HepG2 (cell line): ENCODE results near the gene NUDT1. TPM values are rescaled to one million over a fixed set of nuclear protein-coding genes. Genes with fewer than 3 reads are reported as not detected.

ENCODE experiments used
- ATAC-seq: fragments of 200-7000 bp; cut with Tn5 transposase; 3 replicates; pipeline ENCODE4 v1.9.1; 2020; ENCODE audit warnings: mild to moderate bottlenecking, moderate library complexity
- BruUV-seq: library from RNA; stranded (reverse); fragments of 400-500 nt; replicated peaks from 2 replicates; lab custom pipeline; 2021; lab: Mats Ljungman, UMichigan
- CTCF ChIA-PET: fragments of 300-600 bp; formaldehyde crosslinking; extraction: SDS; loops from one replicate; lab custom pipeline; 2021; ENCODE audit warnings: low total read pairs, inconsistent platforms, low intra/inter-chr PET ratio; lab: Yijun Ruan, JAX
- POLR2A ChIA-PET: fragments of 350-600 bp; sonication (Branson Sonifier 250); formaldehyde crosslinking; loops from one replicate; lab custom pipeline; 2020; ENCODE audit warnings: antibody characterized with exemption, inconsistent platforms; lab: Yijun Ruan, JAX
- DNase-seq: peaks from one replicate; pipeline ENCODE4 v3.0.0-alpha.2; 2015; ENCODE audit warnings: low spot score
- FAIRE-seq: peaks from 3 replicates; lab custom pipeline; 2011; peaks lifted over from hg19 to GRCh38; lab: Jason Lieb, UNC
- H2AFZ ChIP-seq: one replicate; pipeline ENCODE4 v1.6.1; 2011; ENCODE audit warnings: low read length, inconsistent platforms
- H3K27ac ChIP-seq: fragments of 300-600 bp; 3 replicates; pipeline ENCODE4 v1.8.0; 2011; ENCODE audit warnings: mixed run types, mild to moderate bottlenecking, mixed read lengths, low read length, inconsistent platforms; ENCODE audit not compliant: insufficient read depth; ENCODE audit errors: extremely low read length
- H3K27me3 ChIP-seq, 2 experiments: fragments of 200-600 bp in 1 of 2; 2 replicates in 1 of 2; 3 replicates in 1 of 2; pipeline versions ENCODE4 v1.6.0 to v1.8.0; 2011; ENCODE audit warnings: low read length in 2 of 2, mild to moderate bottlenecking in 2 of 2, moderate library complexity in 2 of 2, inconsistent platforms in 1 of 2; ENCODE audit not compliant: insufficient read depth in 2 of 2, control insufficient read depth in 1 of 2
- H3K36me3 ChIP-seq, 2 experiments: fragments of 200-600 bp in 1 of 2; replicated peaks in 1 of 2; 2 replicates in 1 of 2; 3 replicates in 1 of 2; pipeline versions ENCODE4 v1.5.1 to v1.8.0; 2011; ENCODE audit warnings: low read length in 2 of 2, inconsistent platforms in 1 of 2; ENCODE audit not compliant: insufficient read depth in 2 of 2, control insufficient read depth in 1 of 2
- H3K4me1 ChIP-seq: 2 replicates; pipeline ENCODE4 v1.5.1; 2012; ENCODE audit warnings: low read length, inconsistent platforms; ENCODE audit not compliant: insufficient read depth
- H3K4me2 ChIP-seq: 2 replicates; pipeline ENCODE4 v1.6.0; 2011; ENCODE audit warnings: low read depth, low read length, inconsistent platforms
- H3K4me3 ChIP-seq, 3 experiments: fragments of 200-600 bp in 1 of 3; sonication (generic), shearing (Covaris generic) in 1 of 3; replicated peaks in 1 of 3; 2 replicates each; pipeline ENCODE4 v1.5.1; 2011 to 2016; ENCODE audit warnings: low read length in 3 of 3, inconsistent platforms in 2 of 3, low read depth in 2 of 3, mild to moderate bottlenecking in 2 of 3, control low read depth in 1 of 3, mixed read lengths in 1 of 3; ENCODE audit not compliant: insufficient read depth in 1 of 3
- H3K79me2 ChIP-seq: one replicate; pipeline ENCODE4 v1.6.1; 2011; ENCODE audit warnings: low read length, inconsistent platforms; ENCODE audit not compliant: insufficient read depth
- H3K9ac ChIP-seq: 2 replicates; pipeline ENCODE4 v1.6.0; 2011; ENCODE audit warnings: mild to moderate bottlenecking, low read depth, low read length, inconsistent platforms; ENCODE audit not compliant: insufficient read depth
- H3K9me3 ChIP-seq: 2 replicates; pipeline ENCODE4 v1.5.1; 2012; ENCODE audit warnings: mild to moderate bottlenecking, low read length
- H4K20me1 ChIP-seq: 2 replicates; pipeline ENCODE4 v1.6.0; 2011; ENCODE audit warnings: inconsistent platforms, mild to moderate bottlenecking, low read length, moderate library complexity; ENCODE audit not compliant: insufficient read depth
- ATM ChIP-seq: fragments of 450-650 bp; IDR thresholded peaks from 2 replicates; pipeline ENCODE4 v1.7.1; 2017; ENCODE audit warnings: mild to moderate bottlenecking, borderline replicate concordance
- ESRRA ChIP-seq: sonication (generic); formaldehyde crosslinking; IDR thresholded peaks from 2 replicates; pipeline ENCODE4 v1.5.1; 2020; ENCODE audit warnings: mild to moderate bottlenecking, low read depth, missing genetic modification reagents
- PHF8 ChIP-seq: sonication (generic); formaldehyde crosslinking; IDR thresholded peaks from 2 replicates; pipeline ENCODE4 v1.5.0; 2020; ENCODE audit warnings: missing genetic modification reagents
- ZNF264 ChIP-seq: sonication (generic); formaldehyde crosslinking; IDR thresholded peaks from 2 replicates; pipeline ENCODE4 v1.4.0; 2020; ENCODE audit warnings: missing genetic modification reagents
- ZNF3 ChIP-seq: IDR thresholded peaks from 2 replicates; pipeline ENCODE4 v1.7.0; 2017; ENCODE audit warnings: inconsistent platforms
- ZNF564 ChIP-seq: sonication (generic); formaldehyde crosslinking; IDR thresholded peaks from 2 replicates; pipeline ENCODE4 v1.8.1; 2023; ENCODE audit warnings: mild to moderate bottlenecking, missing genetic modification reagents
- WGBS: methylation state at CpG from one replicate; pipeline ENCODE4 v1.1.6; 2017; ENCODE audit warnings: low lambda C conversion rate; 5-methylcytosine and 5-hydroxymethylcytosine counted together
- in situ Hi-C: cut with HindIII; loops from 2 replicates; pipeline ENCODE4 v1.10.0; 2017; ENCODE audit warnings: low pct_unique_long_range_greater_than_20kb; ENCODE audit not compliant: extremely low pct_ligation_motif_present
- intact Hi-C: fragments of 100-400 bp; cut with micrococcal nuclease; formaldehyde crosslinking; loops from one replicate; pipeline ENCODE4 v1.10.0; 2022; ENCODE audit not compliant: unreplicated experiment
- polyA plus RNA-seq, 8 experiments: library from polyadenylated mRNA; depleted of rRNA in 3 of 8; stranded (reverse) in 7 of 8; unstranded in 1 of 8; fragments of >200 nt; fragmentation: Illumina TruSeq in 4 of 8; extraction: Trizol in 4 of 8; gene quantifications; 2 replicates each; pipeline versions ENCODE4 v1.2.1 to v1.2.3, GENCODE V29; 2011 to 2016; ENCODE audit warnings: low read depth in 4 of 8, missing spikeins in 1 of 8, mixed read lengths in 1 of 8; ENCODE audit not compliant: insufficient read depth in 1 of 8
- total RNA-seq, 5 experiments: library from RNA; depleted of rRNA; stranded (reverse); fragments of >200 nt; fragmentation: Illumina TruSeq; extraction: Trizol; gene quantifications; 2 replicates each; pipeline ENCODE4 v1.2.3, GENCODE V29; 2016; ENCODE audit warnings: low read depth in 1 of 5
- TF ChIP-seq, protein P1 (sequence below): IDR thresholded peaks from 2 replicates; pipeline ENCODE4 v1.6.1; 2016; ENCODE audit warnings: mild to moderate bottlenecking, missing biosample characterization, missing genetic modification reagents
- TF ChIP-seq, protein P2 (sequence below): sonication (generic); formaldehyde crosslinking; IDR thresholded peaks from 2 replicates; pipeline ENCODE4 v1.9.0; 2021; ENCODE audit warnings: missing genetic modification reagents, borderline replicate concordance
- TF ChIP-seq, protein P3 (sequence below): sonication (generic); formaldehyde crosslinking; IDR thresholded peaks from 2 replicates; pipeline ENCODE4 v1.5.1; 2020; ENCODE audit warnings: missing genetic modification reagents, mild to moderate bottlenecking, borderline replicate concordance

The NUDT1 gene
- total and polyA plus RNA-seq, 2 of the 13 experiments (the other 11 are each of a cell fraction or from before 2014, with no cell fraction given), result 9.1 to 26.8 TPM

DNA sequence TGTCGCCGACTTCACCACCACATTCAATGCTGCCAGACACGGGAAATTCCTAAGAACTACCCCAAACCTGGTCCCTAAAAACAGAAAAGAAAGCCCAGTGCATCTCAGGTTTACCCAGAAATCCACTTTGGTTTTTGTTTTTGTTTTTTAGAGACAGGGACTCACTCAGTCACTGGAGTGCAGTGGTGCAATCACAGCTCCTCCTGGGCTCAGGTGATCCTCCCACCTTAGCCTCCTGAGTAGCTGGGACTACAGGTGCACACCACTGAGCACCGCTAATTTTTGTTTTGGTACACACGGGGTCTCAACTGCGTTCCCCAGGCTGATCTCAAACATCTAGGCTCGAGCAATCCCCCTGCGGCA is 32.1 kb upstream of the NUDT1 start:
- no peak for DNase-seq
- Histone ChIP-seq H3K27me3 (no peaks in the 10 kb centered on the region), H4K20me1 (no peaks in the 10 kb centered on the region), H3K36me3 (peaks cover 28 to 85% of the 10 kb centered on the region in 2 experiments; a peak in 4 of 5 replicates), H3K4me3 (no peak overlapping the region), H3K27ac (no peak overlapping the region), H3K9me3 (no peaks in the 10 kb centered on the region), H3K79me2 (no peaks in the 10 kb centered on the region), H3K4me1 (no peaks in the 10 kb centered on the region), H3K4me2 (no peak overlapping the region), H3K9ac (no peak overlapping the region), H2AFZ (no peak overlapping the region)
- no TSS peak for BruUV-seq
- ATAC-seq, result no peak
- WGBS, result 97% methylated on average over 8 of the region's 8 CpGs
- TF ChIP-seq ZNF564 (CRISPR knock-in tag) (no peak), ZNF264 (CRISPR knock-in tag) (no peak), ESRRA (no peak), PHF8 (CRISPR knock-in tag) (no peak), ATM (no peak), ZNF3 (CRISPR knock-in tag) (no peak)
- TF ChIP-seq, protein P1, sequence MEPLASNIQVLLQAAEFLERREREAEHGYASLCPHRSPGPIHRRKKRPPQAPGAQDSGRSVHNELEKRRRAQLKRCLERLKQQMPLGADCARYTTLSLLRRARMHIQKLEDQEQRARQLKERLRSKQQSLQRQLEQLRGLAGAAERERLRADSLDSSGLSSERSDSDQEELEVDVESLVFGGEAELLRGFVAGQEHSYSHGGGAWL (CRISPR knock-in tag), result no peak
- TF ChIP-seq, protein P2, sequence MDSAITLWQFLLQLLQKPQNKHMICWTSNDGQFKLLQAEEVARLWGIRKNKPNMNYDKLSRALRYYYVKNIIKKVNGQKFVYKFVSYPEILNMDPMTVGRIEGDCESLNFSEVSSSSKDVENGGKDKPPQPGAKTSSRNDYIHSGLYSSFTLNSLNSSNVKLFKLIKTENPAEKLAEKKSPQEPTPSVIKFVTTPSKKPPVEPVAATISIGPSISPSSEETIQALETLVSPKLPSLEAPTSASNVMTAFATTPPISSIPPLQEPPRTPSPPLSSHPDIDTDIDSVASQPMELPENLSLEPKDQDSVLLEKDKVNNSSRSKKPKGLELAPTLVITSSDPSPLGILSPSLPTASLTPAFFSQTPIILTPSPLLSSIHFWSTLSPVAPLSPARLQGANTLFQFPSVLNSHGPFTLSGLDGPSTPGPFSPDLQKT, result no peak
- TF ChIP-seq, protein P3, sequence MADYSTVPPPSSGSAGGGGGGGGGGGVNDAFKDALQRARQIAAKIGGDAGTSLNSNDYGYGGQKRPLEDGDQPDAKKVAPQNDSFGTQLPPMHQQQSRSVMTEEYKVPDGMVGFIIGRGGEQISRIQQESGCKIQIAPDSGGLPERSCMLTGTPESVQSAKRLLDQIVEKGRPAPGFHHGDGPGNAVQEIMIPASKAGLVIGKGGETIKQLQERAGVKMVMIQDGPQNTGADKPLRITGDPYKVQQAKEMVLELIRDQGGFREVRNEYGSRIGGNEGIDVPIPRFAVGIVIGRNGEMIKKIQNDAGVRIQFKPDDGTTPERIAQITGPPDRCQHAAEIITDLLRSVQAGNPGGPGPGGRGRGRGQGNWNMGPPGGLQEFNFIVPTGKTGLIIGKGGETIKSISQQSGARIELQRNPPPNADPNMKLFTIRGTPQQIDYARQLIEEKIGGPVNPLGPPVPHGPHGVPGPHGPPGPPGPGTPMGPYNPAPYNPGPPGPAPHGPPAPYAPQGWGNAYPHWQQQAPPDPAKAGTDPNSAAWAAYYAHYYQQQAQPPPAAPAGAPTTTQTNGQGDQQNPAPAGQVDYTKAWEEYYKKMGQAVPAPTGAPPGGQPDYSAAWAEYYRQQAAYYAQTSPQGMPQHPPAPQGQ (CRISPR knock-in tag), result no peak
- intact Hi-C loops (no loop called here), in situ Hi-C loops (loop anchor here (5.0 to 25.0 kb wide), 3 partner anchors 108 to 623 kb away; no protein-coding TSS in a partner anchor)
- CTCF ChIA-PET, result interaction anchor here (1.2 kb wide), 1 partner anchor 415 kb away, joined by 3 read pairs; no protein-coding TSS in a partner anchor
- no peak for FAIRE-seq
- POLR2A ChIA-PET, result no interaction called here
